GM11168 (cell line): ENCODE measurements around the gene WDR86.

Experiments
- in situ Hi-C: fragments of 300-500 bp; cut with MboI; formaldehyde crosslinking; loops from one replicate; pipeline ENCODE4 v1.12.0; 2022; ENCODE audit warnings: low sequenced_read_pairs; ENCODE audit not compliant: unreplicated experiment

WDR86 gene

GRCh38 chr7:151337346-151337745 is 72.5 kb downstream of the WDR86 start:
- in situ Hi-C loops = no loop called here

GRCh38 chr7:151336027-151336708 is 73.7 kb downstream of the WDR86 start:
- in situ Hi-C loops = no loop called here

GRCh38 chr7:151334628-151335027 is 75.2 kb downstream of the WDR86 start:
- in situ Hi-C loops = no loop called here
